ENCODE data around the gene HLX. TPM values are rescaled to one million over a fixed set of nuclear protein-coding genes. Genes with fewer than 3 reads are reported as not detected.

The HLX gene
- total RNA-seq, 4 donors from 2014 or later = 1.9 to 11.1 (median 3.5) TPM

GRCh38 chr1:220894025-220894923 is 15.0 kb downstream of the HLX start:
- no peaks in the 10 kb centered on the region for H3K9me3 ChIP-seq

GRCh38 chr1:220894924-220895256 is 15.6 kb downstream of the HLX start:
- no peak for TF ChIP-seq POLR2AphosphoS5 (IDR thresholded peaks at IDR 0.05)
- no peak for TF ChIP-seq POLR2A (IDR thresholded peaks at IDR 0.05)
- TF ChIP-seq CTCF (IDR thresholded peaks at IDR 0.05) = no peak
- TF ChIP-seq EP300 (IDR thresholded peaks at IDR 0.05) = no peak
- Histone ChIP-seq H3K9me3 (no peaks in the 10 kb centered on the region), H3K4me3 (no peak overlapping the region), H3K4me1 (peaks cover 14% of the 10 kb centered on the region), H3K27me3 (peaks cover 72% of the 10 kb centered on the region), H3K36me3 (no peaks in the 10 kb centered on the region), H3K27ac (no peak overlapping the region)
- 71% methylated on average over 13 of the region's 13 CpGs for WGBS
- no peak for DNase-seq (ENCODE audit: low spot score in 2 of 2)

More at GRCh38 chr1:220894025-220894923, 15.0 kb downstream of the HLX start:
- H3K4me3 ChIP-seq = peak overlapping the region; percentile 44
- H3K27me3 ChIP-seq = peaks cover 78% of the 10 kb centered on the region
- no peak for DNase-seq (ENCODE audit: low spot score in 2 of 2)
- H3K36me3 ChIP-seq = no peaks in the 10 kb centered on the region
- peaks cover 14% of the 10 kb centered on the region for H3K4me1 ChIP-seq
- H3K27ac ChIP-seq = no peak overlapping the region
- 42% methylated on average over 36 of the region's 71 CpGs for WGBS
- TF ChIP-seq EP300 (IDR thresholded peaks at IDR 0.05) (no peak), CTCF (IDR thresholded peaks at IDR 0.05) (no peak), POLR2AphosphoS5 (IDR thresholded peaks at IDR 0.05) (no peak), POLR2A (IDR thresholded peaks at IDR 0.05) (no peak)

- H3K27me3 ChIP-seq = peaks cover 66% of the 10 kb centered on the region
- no peaks in the 10 kb centered on the region for H3K9me3 ChIP-seq
- WGBS = 48% methylated on average over 20 of the region's 35 CpGs
- peaks cover 14% of the 10 kb centered on the region for H3K4me1 ChIP-seq
- H3K27ac ChIP-seq = no peak overlapping the region
- DNase-seq (ENCODE audit: low spot score in 2 of 2) = no peak
- TF ChIP-seq POLR2AphosphoS5 (IDR thresholded peaks at IDR 0.05) (no peak), CTCF (IDR thresholded peaks at IDR 0.05) (no peak), POLR2A (IDR thresholded peaks at IDR 0.05) (no peak), EP300 (IDR thresholded peaks at IDR 0.05) (no peak)
- no peak overlapping the region for H3K4me3 ChIP-seq
- H3K36me3 ChIP-seq = no peaks in the 10 kb centered on the region
Measured at GRCh38 chr1:220895412-220895946, 16.2 kb downstream of the HLX start.

GRCh38 chr1:220896092-220896491 is 16.8 kb downstream of the HLX start:
- WGBS = 45% methylated on average over 12 of the region's 12 CpGs
- H3K27me3 ChIP-seq = peaks cover 64% of the 10 kb centered on the region

More at GRCh38 chr1:220896092-220896491, 16.8 kb downstream of the HLX start:
- Histone ChIP-seq H3K9me3 (no peaks in the 10 kb centered on the region), H3K4me3 (no peak overlapping the region), H3K27ac (no peak overlapping the region), H3K36me3 (no peaks in the 10 kb centered on the region), H3K4me1 (peaks cover 14% of the 10 kb centered on the region)
- no peak for DNase-seq (ENCODE audit: low spot score in 2 of 2)
- no peak for TF ChIP-seq CTCF (IDR thresholded peaks at IDR 0.05)
- no peak for TF ChIP-seq EP300 (IDR thresholded peaks at IDR 0.05)
